GM12872 (cell line): ENCODE data around the gene PCDHA4.

Source experiments
- CTCF ChIP-seq: IDR thresholded peaks from 3 replicates; pipeline ENCODE4 v1.5.1; 2011; ENCODE audit warnings: low read depth, mild to moderate bottlenecking, low read length, moderate library complexity; ENCODE audit not compliant: insufficient read depth

The PCDHA4 gene

GRCh38 chr5:140794595-140795258 lies 12.1 kb upstream of the PCDHA4 start, which contains the start of gene PCDHA2:
Gene PCDHA2 (plus strand): TSS chr5:140794852.
- TF ChIP-seq CTCF = no peak

- TF ChIP-seq CTCF = no peak
These were observed 11.6 kb upstream of the PCDHA4 start for GRCh38 chr5:140795259-140795641.

- TF ChIP-seq CTCF = no peak
These were observed 10.2 kb upstream of the PCDHA4 start for GRCh38 chr5:140796718-140797095.

GRCh38 chr5:140800816-140801493 lies 5.9 kb upstream of the PCDHA4 start, which contains the start of gene PCDHA3:
Gene PCDHA3 (plus strand): TSS chr5:140801057.
- no peak for TF ChIP-seq CTCF

GRCh38 chr5:140801494-140801841 lies 5.4 kb upstream of the PCDHA4 start:
- no peak for TF ChIP-seq CTCF

GRCh38 chr5:140802781-140803271 lies 4.0 kb upstream of the PCDHA4 start:
- no peak for TF ChIP-seq CTCF

- no peak for TF ChIP-seq CTCF
These were observed 2.0 kb downstream of the PCDHA4 start for GRCh38 chr5:140808889-140809291.
